Brain pericyte (primary cell): Measurements from ENCODE around the gene PTPMT1.

Experiments used
- DNase-seq: peaks from one replicate; pipeline ENCODE4 v3.0.0-alpha.2; 2012; ENCODE audit warnings: low read depth, low spot score

The PTPMT1 gene

GRCh38 chr11:47607380-47607779, 42.0 kb downstream of the PTPMT1 start:
- DNase-seq = peak; percentile 77

GRCh38 chr11:47609675-47610074, 44.3 kb downstream of the PTPMT1 start:
- no peak for DNase-seq

GRCh38 chr11:47611348-47611794, 46.0 kb downstream of the PTPMT1 start:
- DNase-seq = no peak

- no peak for DNase-seq
Measured at GRCh38 chr11:47615249-47615648, 49.9 kb downstream of the PTPMT1 start.

DNA sequence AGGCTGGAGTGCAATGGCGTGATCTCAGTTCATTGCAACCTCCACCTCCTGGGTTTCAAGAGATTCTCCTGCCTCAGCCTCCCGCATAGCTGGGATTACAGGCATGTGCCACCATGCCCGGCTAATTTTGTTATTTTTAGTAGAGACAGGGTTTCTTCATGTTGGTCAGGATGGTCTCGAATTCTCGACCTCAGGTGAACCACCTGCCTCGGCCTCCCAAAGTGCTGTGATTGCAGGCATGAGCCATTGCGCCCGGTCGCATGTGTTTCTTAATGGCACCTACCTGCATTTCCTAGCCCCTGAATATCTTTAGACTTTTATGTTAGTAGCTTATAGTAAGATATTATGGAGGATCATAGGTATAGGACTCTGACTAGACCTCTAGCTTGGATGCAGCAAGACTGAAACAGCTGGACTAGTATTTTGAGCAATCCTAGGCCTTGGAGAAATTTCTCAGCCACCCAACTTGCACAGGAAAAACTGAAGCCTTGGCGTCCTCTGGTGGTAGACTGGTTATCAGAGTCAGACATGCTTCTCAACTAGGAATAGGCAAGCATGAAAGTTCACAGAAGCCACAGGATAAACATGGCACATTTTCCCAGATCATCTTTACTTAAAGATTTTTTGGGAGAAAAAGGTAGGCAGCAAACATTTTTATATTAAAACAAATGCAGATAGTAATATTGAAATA, 51.5 kb downstream of the PTPMT1 start:
- DNase-seq = peak; percentile 41

GRCh38 chr11:47617417-47617809, 52.0 kb downstream of the PTPMT1 start:
- DNase-seq = peak; percentile 11

- no peak for DNase-seq
Measured at GRCh38 chr11:47620836-47621378, 55.5 kb downstream of the PTPMT1 start.
